Measurements from ENCODE around the gene KRT83. TPM values are rescaled to one million over a fixed set of nuclear protein-coding genes. Genes with fewer than 3 reads are reported as not detected.

KRT83 gene
- total RNA-seq, 1 experiment from 2014 or later: not detected

DNA sequence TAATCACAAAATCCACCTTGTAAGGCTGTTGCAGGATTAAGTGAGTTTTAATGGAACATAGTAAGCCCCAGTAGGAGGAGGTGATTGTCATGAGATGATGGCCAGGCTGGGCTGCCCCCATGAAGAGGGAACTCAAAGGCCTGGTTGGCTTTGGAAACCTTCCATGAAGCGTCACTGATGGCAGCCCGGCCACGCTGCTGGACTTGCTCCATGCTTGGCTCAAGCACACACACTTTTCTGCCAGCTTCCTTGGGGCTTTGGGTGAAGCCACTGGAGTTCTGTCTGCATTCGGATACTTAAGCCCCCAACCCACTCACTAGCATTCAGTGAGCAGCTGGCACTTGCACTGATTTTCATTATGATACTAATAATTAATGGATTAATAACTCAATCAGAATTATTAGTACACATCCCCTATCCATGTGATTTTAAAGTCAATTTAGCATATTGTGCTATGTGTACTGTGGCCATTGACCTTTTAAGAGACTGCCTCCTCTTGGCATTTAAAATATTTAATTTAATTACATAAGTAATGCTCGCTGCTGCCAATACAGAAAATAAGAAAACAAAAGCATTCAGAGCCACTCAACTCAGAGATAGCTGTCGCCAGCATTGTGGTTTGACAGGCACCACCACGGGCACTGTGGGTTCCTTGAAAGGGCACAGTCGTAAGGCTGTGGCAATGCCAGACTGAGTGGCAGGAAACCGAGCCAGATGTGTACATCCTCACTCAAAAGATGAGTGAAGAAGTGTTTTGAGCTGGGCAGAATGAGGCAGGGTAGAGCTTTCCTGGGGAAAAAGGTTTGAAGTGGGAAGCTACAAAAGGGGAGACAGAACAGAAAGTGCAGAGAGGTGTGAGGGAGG, 30.2 kb upstream of the KRT83 start:
- Histone ChIP-seq H3K4me3 (ENCODE audit: low read depth, low read length, poor library complexity, severe bottlenecking) (no peak overlapping the region), H3K27me3 (replicated peaks; ENCODE audit: insufficient read depth, low read depth, low read length, poor library complexity) (no peaks in the 10 kb centered on the region), H3K9me3 (ENCODE audit: low read depth, low read length, poor library complexity, severe bottlenecking) (no peaks in the 10 kb centered on the region), H3K27ac (ENCODE audit: low read depth, low read length, poor library complexity, severe bottlenecking) (no peak overlapping the region), H3K4me1 (ENCODE audit: insufficient read depth, low read length, poor library complexity, severe bottlenecking) (no peaks in the 10 kb centered on the region), H3K36me3 (ENCODE audit: insufficient read depth, low read length, poor library complexity, severe bottlenecking) (no peaks in the 10 kb centered on the region)
- no peak for DNase-seq (ENCODE audit: low spot score)
- no peak for TF ChIP-seq CTCF (conservative IDR thresholded peaks at IDR 0.05; ENCODE audit: low read depth, low read length)
- TF ChIP-seq EZH2 (IDR thresholded peaks at IDR 0.05; ENCODE audit: borderline replicate concordance, low read depth, low read length, poor library complexity, severe bottlenecking): no peak
- ChIA-PET CTCF (no interaction called here), POLR2A (ENCODE audit: low non-redundant PET) (no interaction called here)
- intact Hi-C loops (cut with micrococcal nuclease; ENCODE audit: unreplicated experiment): no loop called here
- BruUV-seq (replicated peaks): no TSS peak

DNA sequence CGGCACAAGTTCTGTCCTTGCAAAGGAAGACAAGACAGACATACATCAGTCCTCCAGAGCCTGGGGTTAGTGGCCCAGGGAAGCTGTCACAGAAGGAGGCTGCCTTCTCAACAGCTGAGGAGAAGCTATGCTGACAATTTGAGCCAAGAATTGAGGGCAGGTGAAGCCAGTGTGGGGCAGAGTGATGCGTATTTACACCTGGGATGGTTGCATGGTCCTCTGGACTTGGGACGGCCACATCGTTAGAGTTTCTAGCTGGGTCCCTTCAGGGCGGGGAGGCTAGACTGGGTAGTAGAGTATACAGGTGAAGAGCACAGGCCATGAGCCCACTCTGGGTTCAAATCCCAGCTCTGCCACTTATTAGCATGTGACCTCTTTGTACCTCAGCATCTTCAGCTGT, 29.6 kb upstream of the KRT83 start:
- no peak for DNase-seq (ENCODE audit: low spot score)
- no TSS peak for BruUV-seq (replicated peaks)
- Histone ChIP-seq H3K27me3 (replicated peaks; ENCODE audit: insufficient read depth, low read depth, low read length, poor library complexity) (no peaks in the 10 kb centered on the region), H3K4me3 (ENCODE audit: low read depth, low read length, poor library complexity, severe bottlenecking) (no peak overlapping the region), H3K27ac (ENCODE audit: low read depth, low read length, poor library complexity, severe bottlenecking) (no peak overlapping the region), H3K4me1 (ENCODE audit: insufficient read depth, low read length, poor library complexity, severe bottlenecking) (no peaks in the 10 kb centered on the region), H3K36me3 (ENCODE audit: insufficient read depth, low read length, poor library complexity, severe bottlenecking) (no peaks in the 10 kb centered on the region), H3K9me3 (ENCODE audit: low read depth, low read length, poor library complexity, severe bottlenecking) (no peaks in the 10 kb centered on the region)
- intact Hi-C loops (cut with micrococcal nuclease; ENCODE audit: unreplicated experiment): no loop called here
- ChIA-PET CTCF (no interaction called here), POLR2A (ENCODE audit: low non-redundant PET) (no interaction called here)
- no peak for TF ChIP-seq EZH2 (IDR thresholded peaks at IDR 0.05; ENCODE audit: borderline replicate concordance, low read depth, low read length, poor library complexity, severe bottlenecking)
- TF ChIP-seq CTCF (conservative IDR thresholded peaks at IDR 0.05; ENCODE audit: low read depth, low read length): no peak

GRCh38 chr12:52350021-52350620, 28.9 kb upstream of the KRT83 start:
- H3K27ac ChIP-seq (ENCODE audit: low read depth, low read length, poor library complexity, severe bottlenecking): no peak overlapping the region
- H3K36me3 ChIP-seq (ENCODE audit: insufficient read depth, low read length, poor library complexity, severe bottlenecking): no peaks in the 10 kb centered on the region
- no TSS peak for BruUV-seq (replicated peaks)
- DNase-seq (ENCODE audit: low spot score): no peak
- no peak overlapping the region for H3K4me3 ChIP-seq (ENCODE audit: low read depth, low read length, poor library complexity, severe bottlenecking)
- intact Hi-C loops (cut with micrococcal nuclease; ENCODE audit: unreplicated experiment): no loop called here
- H3K9me3 ChIP-seq (ENCODE audit: low read depth, low read length, poor library complexity, severe bottlenecking): no peaks in the 10 kb centered on the region
- CTCF ChIA-PET: no interaction called here
- no peaks in the 10 kb centered on the region for H3K27me3 ChIP-seq (replicated peaks; ENCODE audit: insufficient read depth, low read depth, low read length, poor library complexity)
- POLR2A ChIA-PET (ENCODE audit: low non-redundant PET): no interaction called here
- H3K4me1 ChIP-seq (ENCODE audit: insufficient read depth, low read length, poor library complexity, severe bottlenecking): no peaks in the 10 kb centered on the region
- TF ChIP-seq EZH2 (IDR thresholded peaks at IDR 0.05; ENCODE audit: borderline replicate concordance, low read depth, low read length, poor library complexity, severe bottlenecking): no peak
- no peak for TF ChIP-seq CTCF (conservative IDR thresholded peaks at IDR 0.05; ENCODE audit: low read depth, low read length)

Measured in A673 (cell line).